ENCODE results near the gene MTFR1L. TPM values are rescaled to one million over a fixed set of nuclear protein-coding genes. Genes with fewer than 3 reads are reported as not detected.

Gene MTFR1L
- total and polyA plus RNA-seq, 11 donors, result 123 to 319 (median 213) TPM

DNA sequence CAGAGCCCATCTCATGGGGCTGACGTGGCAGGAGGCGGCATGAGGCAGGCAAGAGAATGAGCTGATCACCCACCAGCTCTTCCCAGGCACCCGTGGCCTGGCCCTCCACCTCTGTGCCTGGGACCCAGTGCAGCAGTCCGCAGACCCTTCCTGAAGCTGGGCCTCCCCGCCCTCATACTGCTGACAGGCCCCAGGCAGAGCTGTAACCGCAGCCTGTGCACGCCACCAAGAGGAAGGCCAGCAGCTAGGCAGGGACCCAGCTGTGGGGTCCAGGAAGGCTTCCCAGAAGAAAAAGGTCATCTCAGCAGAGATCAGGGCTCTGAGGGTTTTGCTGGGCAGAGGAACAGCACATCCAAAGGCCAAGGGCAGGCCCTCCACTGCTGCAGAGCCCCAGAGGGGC is 9.8 kb upstream of the MTFR1L start:
- peak in 1 of 5 donors; percentile 52 for DNase-seq
- no peak for TF ChIP-seq POLR2A (IDR thresholded peaks at IDR 0.05)
- TF ChIP-seq, protein P1, sequence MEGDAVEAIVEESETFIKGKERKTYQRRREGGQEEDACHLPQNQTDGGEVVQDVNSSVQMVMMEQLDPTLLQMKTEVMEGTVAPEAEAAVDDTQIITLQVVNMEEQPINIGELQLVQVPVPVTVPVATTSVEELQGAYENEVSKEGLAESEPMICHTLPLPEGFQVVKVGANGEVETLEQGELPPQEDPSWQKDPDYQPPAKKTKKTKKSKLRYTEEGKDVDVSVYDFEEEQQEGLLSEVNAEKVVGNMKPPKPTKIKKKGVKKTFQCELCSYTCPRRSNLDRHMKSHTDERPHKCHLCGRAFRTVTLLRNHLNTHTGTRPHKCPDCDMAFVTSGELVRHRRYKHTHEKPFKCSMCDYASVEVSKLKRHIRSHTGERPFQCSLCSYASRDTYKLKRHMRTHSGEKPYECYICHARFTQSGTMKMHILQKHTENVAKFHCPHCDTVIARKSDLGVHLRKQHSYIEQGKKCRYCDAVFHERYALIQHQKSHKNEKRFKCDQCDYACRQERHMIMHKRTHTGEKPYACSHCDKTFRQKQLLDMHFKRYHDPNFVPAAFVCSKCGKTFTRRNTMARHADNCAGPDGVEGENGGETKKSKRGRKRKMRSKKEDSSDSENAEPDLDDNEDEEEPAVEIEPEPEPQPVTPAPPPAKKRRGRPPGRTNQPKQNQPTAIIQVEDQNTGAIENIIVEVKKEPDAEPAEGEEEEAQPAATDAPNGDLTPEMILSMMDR (IDR thresholded peaks at IDR 0.05), result no peak
- Histone ChIP-seq H3K36me3 (peaks cover 0 to 82% (median 63%) of the 10 kb centered on the region in 9 donors), H3K27me3 (no peaks in the 10 kb centered on the region), H3K27ac (peak overlapping the region in 1 of 12 donors; percentile 6), H3K4me1 (peaks cover 5 to 52% (median 39%) of the 10 kb centered on the region in 12 donors), H3K9me3 (no peaks in the 10 kb centered on the region), H3K4me3 (no peak overlapping the region)
- no peak for ATAC-seq
- intact Hi-C loops (cut with DNase I), result loop anchor here in 6 of 10 donors (5.0 to 10.0 kb wide), 8 partner anchors 198 to 565 kb away; partner anchors contain the start of genes RSRP1 (in 2 of the 6) and RHCE (in 1 of the 6)
- WGBS, 4 donors, result 85 to 93% (median 90%) methylated on average over 6 to 7 of the region's 7 CpGs

DNA sequence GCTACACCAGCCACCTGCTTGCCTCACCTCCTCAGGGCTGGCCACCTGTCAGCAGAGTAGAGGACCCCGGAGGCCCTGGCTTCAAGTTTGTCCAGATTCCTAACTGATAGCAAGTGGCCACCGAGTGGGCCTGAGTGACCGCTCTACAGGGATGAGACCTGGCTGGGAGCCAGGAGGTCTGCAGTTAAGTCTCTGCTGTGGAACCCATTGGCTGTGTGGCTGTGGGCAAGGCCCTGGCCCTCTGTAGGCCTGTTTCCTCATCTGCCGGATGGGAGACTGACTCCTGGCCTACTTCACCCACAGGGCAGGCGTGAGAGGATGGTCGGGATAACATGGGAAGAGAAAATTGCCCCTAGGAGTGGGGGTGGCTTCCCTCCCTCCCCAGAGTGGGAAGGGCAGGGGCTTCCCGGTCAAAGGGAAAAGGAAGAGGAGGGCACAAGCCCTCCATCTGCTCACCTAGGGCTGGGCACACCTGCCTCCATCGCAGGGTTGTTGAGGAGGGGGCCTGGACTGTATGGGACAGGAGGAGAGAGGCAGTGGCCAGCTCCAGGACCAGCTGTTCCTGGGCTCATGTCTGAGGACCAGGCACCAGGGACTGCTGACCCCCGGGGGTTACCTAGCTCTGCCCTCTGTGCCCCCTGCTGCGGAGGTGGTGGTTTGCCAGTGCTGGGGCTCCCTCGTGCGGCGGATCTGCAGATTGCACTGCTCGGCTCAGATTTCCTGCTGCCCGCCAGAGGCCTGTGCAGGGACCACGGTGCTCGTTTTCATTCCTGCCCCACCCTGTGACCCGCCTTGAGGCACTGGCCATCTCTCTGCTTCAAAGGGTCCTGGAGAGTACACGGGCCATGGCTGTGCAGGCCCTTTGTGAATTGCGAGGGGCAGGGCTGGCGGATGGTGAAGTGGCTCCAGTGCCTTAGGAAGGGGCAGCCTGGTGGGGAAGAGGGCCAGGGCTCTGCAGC is 9.1 kb upstream of the MTFR1L start:
- no peaks in the 10 kb centered on the region for H3K9me3 ChIP-seq
- H3K27me3 ChIP-seq, result no peaks in the 10 kb centered on the region
- H3K27ac ChIP-seq, result peak overlapping the region in 1 of 12 donors; percentile 6
- intact Hi-C loops (cut with DNase I), result loop anchor here in 6 of 10 donors (5.0 to 10.0 kb wide), 5 partner anchors 198 to 566 kb away; partner anchors contain the start of gene RSRP1 (in 1 of the 6)
- H3K4me3 ChIP-seq, result no peak overlapping the region
- DNase-seq (peak; percentile 61 to 87 (median 73)), ATAC-seq (peak; percentile 27 to 63 (median 46))
- H3K36me3 ChIP-seq, result peaks cover 0 to 82% (median 69%) of the 10 kb centered on the region in 9 donors
- WGBS, 4 donors, result 30 to 40% (median 34%) methylated on average over 19 to 21 of the region's 21 CpGs
- no peak for TF ChIP-seq POLR2A (IDR thresholded peaks at IDR 0.05)
- TF ChIP-seq, protein P1 (IDR thresholded peaks at IDR 0.05), result peak; percentile 84 to 94 (median 89)
- H3K4me1 ChIP-seq, result peaks cover 0 to 45% (median 32%) of the 10 kb centered on the region in 12 donors

DNA sequence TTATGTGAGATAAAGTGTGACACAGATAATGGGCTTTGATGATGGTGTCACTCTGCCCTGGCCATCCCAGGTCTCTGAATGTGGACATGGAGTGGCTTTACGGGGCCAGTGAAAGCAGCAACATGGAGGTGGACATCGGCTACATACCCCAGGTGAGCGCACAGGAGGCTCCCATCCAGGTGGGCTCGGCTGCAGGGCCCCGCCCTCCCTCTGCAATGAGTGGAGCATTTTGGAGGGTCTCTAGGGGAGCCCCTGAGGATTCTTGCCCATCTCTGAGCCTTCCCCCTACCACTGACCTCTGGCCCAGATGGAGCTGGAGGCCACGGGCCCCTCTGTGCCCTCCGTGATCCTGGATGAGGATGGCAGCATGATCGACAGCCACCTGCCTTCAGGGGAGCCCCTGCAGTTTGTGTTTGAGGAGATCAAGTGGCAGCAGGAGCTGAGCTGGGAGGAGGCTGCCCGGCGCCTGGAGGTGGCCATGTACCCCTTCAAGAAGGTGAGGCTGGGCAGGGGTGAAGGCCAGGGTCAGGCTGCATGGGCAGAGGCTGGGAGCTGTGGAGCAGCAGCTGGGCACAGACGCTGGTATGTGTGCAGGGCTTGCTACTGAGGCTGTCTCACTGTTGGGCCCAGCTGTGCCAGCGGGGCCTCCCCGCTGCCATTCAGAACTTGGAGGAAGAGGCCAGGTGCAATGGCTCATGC is 8.2 kb upstream of the MTFR1L start:
- Histone ChIP-seq H3K4me1 (peaks cover 0 to 36% (median 23%) of the 10 kb centered on the region in 12 donors), H3K9me3 (no peaks in the 10 kb centered on the region), H3K36me3 (peaks cover 0 to 91% (median 76%) of the 10 kb centered on the region in 9 donors), H3K27me3 (no peaks in the 10 kb centered on the region), H3K4me3 (no peak overlapping the region), H3K27ac (no peak overlapping the region)
- 88 to 96% (median 93%) methylated on average over 12 to 13 of the region's 13 CpGs for WGBS, 4 donors
- ATAC-seq, result no peak
- TF ChIP-seq POLR2A (IDR thresholded peaks at IDR 0.05), result no peak
- TF ChIP-seq, protein P1 (IDR thresholded peaks at IDR 0.05), result no peak
- DNase-seq, result no peak
- intact Hi-C loops (cut with DNase I), result loop anchor here in 6 of 10 donors (5.0 to 10.0 kb wide), 5 partner anchors 199 to 567 kb away; partner anchors contain the start of gene RSRP1 (in 1 of the 6)

All from heart left ventricle (tissue), 16 donors.